ENCODE data around the gene RNF112. TPM values are rescaled to one million over a fixed set of nuclear protein-coding genes. Genes with fewer than 3 reads are reported as not detected.
A peak's percentile ranks its signal among the peaks of the same experiment; 100 is the strongest.

RNF112 gene
- polyA plus RNA-seq, 3 donors: 0.57 TPM; not detected in 2

DNA sequence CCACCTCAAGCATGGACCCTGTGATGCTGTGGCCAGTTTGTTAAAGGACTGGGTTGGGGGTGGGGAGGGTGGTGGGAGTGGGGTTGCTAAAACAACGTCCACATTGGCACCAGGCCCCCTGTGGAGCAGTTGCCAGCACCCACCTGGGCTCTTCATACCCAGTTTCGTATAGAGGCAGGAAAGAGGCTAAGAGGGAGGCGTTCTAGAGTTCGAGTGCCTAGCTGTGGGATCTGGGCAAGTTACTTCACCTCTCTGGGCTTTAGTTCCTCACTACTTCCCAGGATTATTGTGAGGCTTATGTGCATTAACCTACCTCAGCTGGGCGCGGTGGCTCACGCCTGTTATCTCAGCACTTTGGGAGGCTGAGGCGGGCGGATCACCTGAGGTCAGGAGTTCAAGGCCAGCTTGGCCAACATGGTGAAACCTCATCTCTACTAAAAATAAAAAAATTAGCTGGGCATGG lies 25.5 kb upstream of the RNF112 start:
- Mint-ChIP-seq H3K36me3 (peaks cover 49 to 53% of the 10 kb centered on the region in 2 donors), H3K27ac (peak overlapping the region; percentile 94 to 98 (median 97)), H3K27me3 (ENCODE audit: low read depth in 3 of 3) (peaks cover 0 to 7% (median 2%) of the 10 kb centered on the region in 3 donors), H3K9me3 (peaks cover 0 to 2% (median 0%) of the 10 kb centered on the region in 7 donors), H3K4me3 (no peak overlapping the region), H3K4me1 (peaks cover 68% of the 10 kb centered on the region)
- intact Hi-C loops (cut with micrococcal nuclease): no loop called here
- Histone ChIP-seq H3K9ac (ENCODE audit: insufficient read depth, low read length, poor library complexity, severe bottlenecking) (peak overlapping the region; percentile 47), H2AFZ (ENCODE audit: insufficient read depth, low read depth, low read length, poor library complexity, severe bottlenecking) (no peak overlapping the region), H3K9me3 (replicated peaks in 1 of 2; ENCODE audit: control insufficient read depth in 1 of 2, insufficient read depth in 1 of 2, low read length in 2 of 2) (no peaks in the 10 kb centered on the region), H4K20me1 (ENCODE audit: insufficient read depth, low read length) (no peaks in the 10 kb centered on the region), H3K4me3 (replicated peaks in 1 of 3; ENCODE audit: low read depth in 2 of 3, low read length in 3 of 3) (no peak overlapping the region), H3K4me1 (ENCODE audit: control insufficient read depth in 1 of 2, insufficient read depth in 2 of 2, low read length in 2 of 2) (peaks cover 64 to 69% of the 10 kb centered on the region in 2 donors), H3K36me3 (replicated peaks in 1 of 2; ENCODE audit: control insufficient read depth in 1 of 2, insufficient read depth in 2 of 2, low read length in 2 of 2) (peaks cover 39 to 40% of the 10 kb centered on the region in 2 donors), H3K4me2 (replicated peaks; ENCODE audit: extremely low read depth, low read length, poor library complexity, severe bottlenecking) (no peak overlapping the region), H3K27ac (ENCODE audit: low read depth in 1 of 2, low read length in 2 of 2) (peak overlapping the region; percentile 71 to 85), H3K27me3 (ENCODE audit: control insufficient read depth in 2 of 2, insufficient read depth in 2 of 2, low read length in 2 of 2) (no peaks in the 10 kb centered on the region), H3K79me2 (ENCODE audit: insufficient read depth, low read length) (peaks cover 16% of the 10 kb centered on the region)
- 100% methylated on average over 5 of the region's 9 CpGs for WGBS (ENCODE audit: insufficient coverage)
- TF ChIP-seq, protein P1, sequence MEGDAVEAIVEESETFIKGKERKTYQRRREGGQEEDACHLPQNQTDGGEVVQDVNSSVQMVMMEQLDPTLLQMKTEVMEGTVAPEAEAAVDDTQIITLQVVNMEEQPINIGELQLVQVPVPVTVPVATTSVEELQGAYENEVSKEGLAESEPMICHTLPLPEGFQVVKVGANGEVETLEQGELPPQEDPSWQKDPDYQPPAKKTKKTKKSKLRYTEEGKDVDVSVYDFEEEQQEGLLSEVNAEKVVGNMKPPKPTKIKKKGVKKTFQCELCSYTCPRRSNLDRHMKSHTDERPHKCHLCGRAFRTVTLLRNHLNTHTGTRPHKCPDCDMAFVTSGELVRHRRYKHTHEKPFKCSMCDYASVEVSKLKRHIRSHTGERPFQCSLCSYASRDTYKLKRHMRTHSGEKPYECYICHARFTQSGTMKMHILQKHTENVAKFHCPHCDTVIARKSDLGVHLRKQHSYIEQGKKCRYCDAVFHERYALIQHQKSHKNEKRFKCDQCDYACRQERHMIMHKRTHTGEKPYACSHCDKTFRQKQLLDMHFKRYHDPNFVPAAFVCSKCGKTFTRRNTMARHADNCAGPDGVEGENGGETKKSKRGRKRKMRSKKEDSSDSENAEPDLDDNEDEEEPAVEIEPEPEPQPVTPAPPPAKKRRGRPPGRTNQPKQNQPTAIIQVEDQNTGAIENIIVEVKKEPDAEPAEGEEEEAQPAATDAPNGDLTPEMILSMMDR (IDR thresholded peaks at IDR 0.05): no peak
- DNase-seq: no peak

DNA sequence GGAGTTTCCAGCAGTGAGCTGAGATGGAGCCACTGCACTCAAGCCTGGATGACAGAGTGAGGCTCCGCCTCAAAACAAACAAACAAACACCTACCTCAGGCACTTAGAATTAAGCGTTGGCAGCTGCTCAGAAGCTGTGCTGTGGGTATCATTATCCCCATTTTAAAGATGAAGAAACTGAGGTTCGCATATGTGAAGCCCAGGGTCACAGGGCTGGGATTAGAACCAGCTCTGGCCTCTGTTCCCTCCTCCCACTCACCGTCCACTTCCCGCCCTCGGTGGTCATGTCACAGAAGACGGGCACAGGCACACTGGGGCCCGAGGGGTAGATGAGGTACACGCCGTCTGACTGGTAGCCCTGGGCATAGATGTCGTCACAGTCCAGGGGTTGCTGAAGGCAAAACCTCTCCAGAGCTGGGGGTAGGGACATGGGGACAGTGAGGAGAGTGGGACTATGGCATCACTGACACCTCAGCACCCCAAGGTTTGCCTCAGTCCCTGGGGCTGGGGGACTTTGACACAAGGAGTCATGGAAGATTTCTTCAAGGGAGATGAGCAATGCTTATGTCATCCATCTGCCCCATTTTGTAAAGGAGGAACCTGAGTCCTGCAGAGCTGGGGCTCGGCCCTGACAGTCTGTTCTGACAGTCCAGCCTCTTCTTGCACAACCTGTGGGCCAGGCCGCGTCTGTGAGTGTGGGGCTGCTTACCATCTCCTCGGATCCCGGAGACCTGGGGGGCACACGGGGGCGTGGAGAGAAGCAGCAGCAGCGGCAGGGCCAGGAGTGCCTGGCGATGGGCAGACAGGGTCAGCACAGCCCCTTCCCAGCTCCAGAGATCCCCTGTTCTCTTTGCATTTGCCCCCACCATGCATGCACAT lies 24.7 kb upstream of the RNF112 start:
- peak overlapping the region; percentile 71 to 85 for H3K27ac ChIP-seq (ENCODE audit: low read depth in 1 of 2, low read length in 2 of 2)
- no peaks in the 10 kb centered on the region for H4K20me1 ChIP-seq (ENCODE audit: insufficient read depth, low read length)
- no peaks in the 10 kb centered on the region for H3K27me3 ChIP-seq (ENCODE audit: control insufficient read depth in 2 of 2, insufficient read depth in 2 of 2, low read length in 2 of 2)
- H3K4me3 ChIP-seq (replicated peaks in 1 of 3; ENCODE audit: low read depth in 2 of 3, low read length in 3 of 3): peak overlapping the region in 1 of 3 experiments; percentile 47
- H3K9me3 Mint-ChIP-seq: peaks cover 0 to 2% (median 0%) of the 10 kb centered on the region in 7 donors
- peak overlapping the region; percentile 47 for H3K9ac ChIP-seq (ENCODE audit: insufficient read depth, low read length, poor library complexity, severe bottlenecking)
- H3K27ac Mint-ChIP-seq: peak overlapping the region; percentile 94 to 98 (median 97)
- TF ChIP-seq, protein P1 (IDR thresholded peaks at IDR 0.05): no peak
- intact Hi-C loops (cut with micrococcal nuclease): loop anchor here in 1 of 2 donors (1.0 kb wide), 1 partner anchor 12 kb away; no protein-coding TSS in a partner anchor
- H3K4me2 ChIP-seq (replicated peaks; ENCODE audit: extremely low read depth, low read length, poor library complexity, severe bottlenecking): peak overlapping the region; percentile 62
- no peak overlapping the region for H2AFZ ChIP-seq (ENCODE audit: insufficient read depth, low read depth, low read length, poor library complexity, severe bottlenecking)
- H3K4me1 Mint-ChIP-seq: peaks cover 70% of the 10 kb centered on the region
- peaks cover 0 to 7% (median 2%) of the 10 kb centered on the region in 3 donors for H3K27me3 Mint-ChIP-seq (ENCODE audit: low read depth in 3 of 3)
- H3K79me2 ChIP-seq (ENCODE audit: insufficient read depth, low read length): peaks cover 8% of the 10 kb centered on the region
- peak; percentile 97 to 99 (median 99) for DNase-seq
- H3K36me3 ChIP-seq (replicated peaks in 1 of 2; ENCODE audit: control insufficient read depth in 1 of 2, insufficient read depth in 2 of 2, low read length in 2 of 2): peaks cover 31 to 33% of the 10 kb centered on the region in 2 donors
- H3K4me3 Mint-ChIP-seq: peak overlapping the region; percentile 39 to 60
- 14% methylated on average over 10 of the region's 20 CpGs for whole genome bisulfite sequencing (ENCODE audit: insufficient coverage)
- H3K36me3 Mint-ChIP-seq: peaks cover 42 to 45% of the 10 kb centered on the region in 2 donors
- H3K4me1 ChIP-seq (ENCODE audit: control insufficient read depth in 1 of 2, insufficient read depth in 2 of 2, low read length in 2 of 2): peaks cover 64 to 69% of the 10 kb centered on the region in 2 donors
- H3K9me3 ChIP-seq (replicated peaks in 1 of 2; ENCODE audit: control insufficient read depth in 1 of 2, insufficient read depth in 1 of 2, low read length in 2 of 2): no peaks in the 10 kb centered on the region
